Smooth muscle cell (in vitro differentiated cells): ENCODE results near the gene C1QBP. TPM values are rescaled to one million over a fixed set of nuclear protein-coding genes. Genes with fewer than 3 reads are reported as not detected.

ENCODE experiments used
- DNase-seq: peaks from one replicate; lab custom pipeline; 2025; ENCODE audit not compliant: unreplicated experiment; lab: John Stamatoyannopoulos, UW
- H2AFZ ChIP-seq: fragments of 200-600 bp; sonication (generic); 2 replicates; pipeline ENCODE4 v1.6.0; 2016; ENCODE audit warnings: antibody characterized with exemption, low read depth, mild to moderate bottlenecking
- H3F3A ChIP-seq: fragments of 200-600 bp; sonication (generic); 2 replicates; pipeline ENCODE4 v1.6.0; 2017; ENCODE audit warnings: antibody characterized with exemption, low read depth
- H3K27ac ChIP-seq: fragments of 200-600 bp; sonication (generic); 2 replicates; pipeline ENCODE4 v1.5.1; 2016; ENCODE audit warnings: low read depth, mild to moderate bottlenecking
- H3K27me3 ChIP-seq: fragments of 200-600 bp; sonication (generic); 2 replicates; pipeline ENCODE4 v1.6.1; 2016; ENCODE audit warnings: low read depth, mild to moderate bottlenecking
- H3K36me3 ChIP-seq: fragments of 200-600 bp; sonication (generic); 2 replicates; pipeline ENCODE4 v1.5.1; 2016; ENCODE audit warnings: low read depth
- H3K4me1 ChIP-seq: fragments of 200-600 bp; sonication (generic); 2 replicates; pipeline ENCODE4 v1.5.1; 2016; ENCODE audit warnings: low read depth
- H3K4me2 ChIP-seq: fragments of 200-600 bp; sonication (generic); 2 replicates; pipeline ENCODE4 v1.6.0; 2016; ENCODE audit warnings: mild to moderate bottlenecking
- H3K4me3 ChIP-seq: fragments of 200-600 bp; sonication (generic); 2 replicates; pipeline ENCODE4 v1.5.1; 2016; ENCODE audit warnings: mild to moderate bottlenecking
- H3K79me2 ChIP-seq: fragments of 200-600 bp; sonication (generic); 2 replicates; pipeline ENCODE4 v1.6.0; 2016; ENCODE audit warnings: low read depth, mild to moderate bottlenecking
- H3K9ac ChIP-seq: fragments of 200-600 bp; sonication (generic); 2 replicates; pipeline ENCODE4 v1.6.0; 2016; ENCODE audit warnings: low read depth
- H3K9me3 ChIP-seq: fragments of 200-600 bp; sonication (generic); replicated peaks from 2 replicates; pipeline ENCODE4 v1.5.1; 2016; ENCODE audit warnings: low read depth
- H4K20me1 ChIP-seq: fragments of 200-600 bp; sonication (generic); 2 replicates; pipeline ENCODE4 v1.6.0; 2016; ENCODE audit warnings: low read depth
- WGBS: methylation state at CpG from one replicate; pipeline ENCODE4 v1.1.7; 2016; ENCODE audit warnings: low lambda C conversion rate; 5-methylcytosine and 5-hydroxymethylcytosine counted together
- polyA plus RNA-seq: library from polyadenylated mRNA; unstranded; fragments of >200 nt; fragmentation: Nextera tagmentation; extraction: Ambion mirVana; gene quantifications from 2 replicates; pipeline ENCODE4 v1.2.1, GENCODE V29; 2016
- total RNA-seq: library from RNA; depleted of rRNA; stranded (reverse); fragments of >200 nt; gene quantifications from 2 replicates; pipeline ENCODE4 v1.2.3, GENCODE V29; 2014
- TF ChIP-seq, protein P1 (sequence below): fragments of 200-600 bp; sonication (generic); IDR thresholded peaks from 2 replicates; pipeline ENCODE4 v1.5.1; 2017; ENCODE audit warnings: borderline replicate concordance, mild to moderate bottlenecking, antibody characterized with exemption; ENCODE audit not compliant: insufficient read depth, poor library complexity, severe bottlenecking

C1QBP gene
- total and polyA plus RNA-seq, 2 experiments from 2014 or later: 120 to 121 TPM

DNA sequence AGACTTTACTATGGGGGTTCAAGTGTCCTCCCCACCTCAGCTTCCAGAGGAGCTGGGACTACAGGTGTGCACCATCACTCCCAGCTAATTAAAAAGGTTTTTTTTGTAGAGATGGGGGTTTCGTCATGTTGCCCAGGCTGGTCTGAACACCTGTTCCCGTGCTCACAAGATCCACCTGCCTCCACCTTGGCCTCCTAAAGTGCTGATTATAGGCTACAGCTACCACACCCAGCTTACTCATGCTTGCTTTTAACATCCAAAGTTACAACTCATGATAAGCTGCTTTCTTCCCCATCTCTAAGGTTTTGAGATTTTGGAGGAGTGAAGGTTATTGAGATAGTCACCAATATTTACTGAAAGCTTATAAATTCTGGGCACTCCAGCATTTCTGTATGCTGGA, 22.1 kb downstream of the C1QBP start:
- no peak overlapping the region for H3K4me3 ChIP-seq
- H3K4me1 ChIP-seq: peaks cover 18% of the 10 kb centered on the region
- H3K36me3 ChIP-seq: no peaks in the 10 kb centered on the region
- WGBS: 93% methylated on average over 2 of the region's 2 CpGs
- no peak overlapping the region for H3K9ac ChIP-seq
- no peaks in the 10 kb centered on the region for H3K9me3 ChIP-seq
- H3K4me2 ChIP-seq: no peak overlapping the region
- TF ChIP-seq, protein P1, sequence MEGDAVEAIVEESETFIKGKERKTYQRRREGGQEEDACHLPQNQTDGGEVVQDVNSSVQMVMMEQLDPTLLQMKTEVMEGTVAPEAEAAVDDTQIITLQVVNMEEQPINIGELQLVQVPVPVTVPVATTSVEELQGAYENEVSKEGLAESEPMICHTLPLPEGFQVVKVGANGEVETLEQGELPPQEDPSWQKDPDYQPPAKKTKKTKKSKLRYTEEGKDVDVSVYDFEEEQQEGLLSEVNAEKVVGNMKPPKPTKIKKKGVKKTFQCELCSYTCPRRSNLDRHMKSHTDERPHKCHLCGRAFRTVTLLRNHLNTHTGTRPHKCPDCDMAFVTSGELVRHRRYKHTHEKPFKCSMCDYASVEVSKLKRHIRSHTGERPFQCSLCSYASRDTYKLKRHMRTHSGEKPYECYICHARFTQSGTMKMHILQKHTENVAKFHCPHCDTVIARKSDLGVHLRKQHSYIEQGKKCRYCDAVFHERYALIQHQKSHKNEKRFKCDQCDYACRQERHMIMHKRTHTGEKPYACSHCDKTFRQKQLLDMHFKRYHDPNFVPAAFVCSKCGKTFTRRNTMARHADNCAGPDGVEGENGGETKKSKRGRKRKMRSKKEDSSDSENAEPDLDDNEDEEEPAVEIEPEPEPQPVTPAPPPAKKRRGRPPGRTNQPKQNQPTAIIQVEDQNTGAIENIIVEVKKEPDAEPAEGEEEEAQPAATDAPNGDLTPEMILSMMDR: no peak
- DNase-seq: no peak
- H2AFZ ChIP-seq: no peak overlapping the region
- peaks cover 47% of the 10 kb centered on the region for H3K79me2 ChIP-seq
- H3F3A ChIP-seq: peaks cover 7% of the 10 kb centered on the region
- no peaks in the 10 kb centered on the region for H3K27me3 ChIP-seq
- peaks cover 24% of the 10 kb centered on the region for H4K20me1 ChIP-seq
- peak overlapping the region; percentile 21 for H3K27ac ChIP-seq

DNA sequence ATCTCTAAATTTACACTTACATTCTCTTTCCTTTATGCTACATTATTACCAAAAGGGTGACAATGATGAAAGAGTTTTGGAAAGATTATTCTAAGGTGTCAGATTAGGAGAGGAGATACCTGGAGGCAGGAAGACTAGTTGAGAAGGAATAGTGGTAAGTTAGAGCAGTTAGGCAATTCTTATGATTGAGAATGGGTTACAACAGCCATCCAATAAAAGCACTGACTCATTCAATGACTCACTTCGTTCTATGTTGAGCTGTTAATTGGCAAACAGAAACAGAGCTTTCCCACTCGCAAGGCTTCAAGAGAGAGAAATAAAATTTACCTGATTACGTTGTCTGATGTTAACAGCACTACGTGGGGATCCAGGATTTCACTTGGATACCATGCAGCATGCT, 25.3 kb downstream of the C1QBP start:
- TF ChIP-seq, protein P1: no peak
- peaks cover 19% of the 10 kb centered on the region for H3K36me3 ChIP-seq
- no peak overlapping the region for H3K4me3 ChIP-seq
- peaks cover 11% of the 10 kb centered on the region for H3K4me1 ChIP-seq
- no peaks in the 10 kb centered on the region for H3K9me3 ChIP-seq
- 10% methylated on average over 4 of the region's 4 CpGs for WGBS
- H3K27me3 ChIP-seq: no peaks in the 10 kb centered on the region
- H3K27ac ChIP-seq: peak overlapping the region; percentile 87
- peak overlapping the region; percentile 61 for H3K4me2 ChIP-seq
- H3K79me2 ChIP-seq: peaks cover 35% of the 10 kb centered on the region
- peaks cover 7% of the 10 kb centered on the region for H3F3A ChIP-seq
- H4K20me1 ChIP-seq: peaks cover 24% of the 10 kb centered on the region
- peak overlapping the region; percentile 59 for H3K9ac ChIP-seq
- H2AFZ ChIP-seq: no peak overlapping the region
- no peak for DNase-seq

DNA sequence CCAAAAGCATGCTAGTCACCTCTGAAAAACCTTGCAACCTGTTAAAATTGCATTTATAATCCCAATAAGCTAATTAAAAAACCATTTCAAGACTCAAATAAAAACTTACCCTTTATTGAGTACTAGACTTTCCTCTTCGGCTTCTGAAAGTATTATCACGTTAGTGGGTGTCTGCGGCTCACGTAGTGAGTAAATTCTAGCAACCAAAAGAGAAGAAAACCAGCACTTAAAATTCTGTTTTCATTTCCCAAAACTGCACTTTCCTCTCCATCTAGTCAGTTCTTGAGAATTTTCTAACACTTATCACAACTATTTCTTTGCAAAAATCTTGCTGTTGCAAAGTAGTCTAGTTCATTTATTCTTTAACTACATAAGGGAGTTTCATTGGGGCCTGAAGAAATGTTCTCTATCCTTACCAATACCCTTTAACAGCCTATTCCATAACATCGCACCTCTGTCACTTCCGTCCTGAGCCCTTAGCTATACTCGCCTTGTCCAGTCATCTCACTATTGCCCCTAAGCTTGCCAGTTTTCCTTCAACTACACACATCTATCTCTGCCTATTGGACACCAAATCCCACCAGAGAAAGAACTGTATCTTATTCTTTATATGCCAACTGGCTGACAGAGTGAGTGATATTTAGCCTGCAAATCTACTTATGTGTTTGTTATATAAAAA, 28.2 kb downstream of the C1QBP start:
- Histone ChIP-seq H4K20me1 (peaks cover 23% of the 10 kb centered on the region), H3F3A (peaks cover 7% of the 10 kb centered on the region), H3K9me3 (no peaks in the 10 kb centered on the region), H3K27me3 (no peaks in the 10 kb centered on the region), H3K4me2 (no peak overlapping the region), H3K4me3 (no peak overlapping the region), H3K4me1 (peaks cover 4% of the 10 kb centered on the region), H3K79me2 (peaks cover 14% of the 10 kb centered on the region), H3K9ac (no peak overlapping the region), H3K27ac (no peak overlapping the region), H2AFZ (no peak overlapping the region), H3K36me3 (peaks cover 36% of the 10 kb centered on the region)
- DNase-seq: no peak
- WGBS: 97% methylated on average over 7 of the region's 7 CpGs
- TF ChIP-seq, protein P1: no peak

DNA sequence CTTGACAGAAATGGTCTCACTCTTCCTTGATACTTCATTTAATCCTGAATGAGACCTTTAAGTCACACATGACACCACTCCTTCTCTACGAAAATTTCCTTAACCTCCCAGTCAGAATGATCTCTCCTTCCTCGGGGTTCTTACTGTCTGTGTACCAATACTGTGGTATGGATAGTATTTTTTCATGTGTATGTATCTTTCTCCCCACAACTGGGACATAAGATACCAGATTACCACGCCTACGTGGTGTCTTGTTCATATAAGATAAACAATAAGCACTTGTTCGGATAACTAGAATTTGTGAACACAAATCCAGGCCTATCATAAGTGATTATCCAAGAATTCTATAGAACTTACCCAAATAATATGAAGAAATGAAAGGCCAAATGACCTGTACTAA, 30.8 kb downstream of the C1QBP start:
- Histone ChIP-seq H4K20me1 (peaks cover 14% of the 10 kb centered on the region), H3F3A (no peaks in the 10 kb centered on the region), H3K4me3 (no peak overlapping the region), H3K9me3 (no peaks in the 10 kb centered on the region), H3K4me1 (peaks cover under 1% of the 10 kb centered on the region), H3K27me3 (no peaks in the 10 kb centered on the region), H3K36me3 (peaks cover 44% of the 10 kb centered on the region), H3K9ac (no peak overlapping the region), H3K4me2 (no peak overlapping the region), H2AFZ (no peak overlapping the region), H3K27ac (no peak overlapping the region), H3K79me2 (peaks cover 10% of the 10 kb centered on the region)
- TF ChIP-seq, protein P1: no peak
- no peak for DNase-seq
- WGBS: 86% methylated on average over 5 of the region's 5 CpGs
